Naive thymus-derived CD8-positive, alpha-beta T cell (primary cell): ENCODE measurements around the gene GBGT1. TPM values are rescaled to one million over a fixed set of nuclear protein-coding genes. Genes with fewer than 3 reads are reported as not detected.

ENCODE experiments used
- ATAC-seq, 2 donors: fragments of 150-1000 bp; cut with Tn5 transposase in 1 of 2; sonication (Bioruptor Pico), chemical (Tn5 transposase) in 1 of 2; 1 replicate in 1 of 2; 2 replicates in 1 of 2; pipeline ENCODE4 v1.10.0; 2021; ENCODE audit warnings: mild to moderate bottlenecking in 2 of 2, moderate library complexity in 2 of 2
- POLR2A ChIA-PET: fragments of 350-600 bp; sonication (Branson Sonifier 250); formaldehyde crosslinking; loops from one replicate; lab custom pipeline; 2021; ENCODE audit warnings: antibody characterized with exemption; lab: Charles Lee
- DNase-seq, 10 donors: peaks; one replicate each; pipeline versions ENCODE4 v3.0.0 to v3.0.0-alpha.2; 2020 to 2022
- H3K27ac Mint-ChIP-seq, 10 donors: one replicate each; pipeline ENCODE4 v1.8.0; 2020 to 2022; ENCODE audit warnings: mild to moderate bottlenecking in 10 of 10, mixed read lengths in 10 of 10, moderate library complexity in 4 of 10, inconsistent platforms in 1 of 10
- H3K27me3 Mint-ChIP-seq, 5 donors: one replicate each; pipeline ENCODE4 v1.8.0; 2021 to 2022; ENCODE audit warnings: mixed read lengths in 5 of 5
- H3K36me3 Mint-ChIP-seq, 3 donors: one replicate each; pipeline ENCODE4 v1.8.0; 2020 to 2022; ENCODE audit warnings: mixed read lengths in 3 of 3, mild to moderate bottlenecking in 2 of 3, inconsistent platforms in 1 of 3
- H3K4me1 Mint-ChIP-seq, 4 donors: one replicate each; pipeline ENCODE4 v1.8.0; 2021 to 2022; ENCODE audit warnings: mixed read lengths in 4 of 4
- H3K4me3 Mint-ChIP-seq, 10 donors: one replicate each; pipeline ENCODE4 v1.8.0; 2020 to 2022; ENCODE audit warnings: mild to moderate bottlenecking in 10 of 10, mixed read lengths in 10 of 10, moderate library complexity in 6 of 10, inconsistent platforms in 1 of 10
- H3K9me3 Mint-ChIP-seq, 9 donors: one replicate each; pipeline ENCODE4 v1.8.0; 2020 to 2022; ENCODE audit warnings: mixed read lengths in 9 of 9, mild to moderate bottlenecking in 3 of 9, inconsistent platforms in 1 of 9, moderate library complexity in 1 of 9
- polyA plus RNA-seq, 3 donors: library from polyadenylated mRNA; unstranded; fragments of 300-500 nt; fragmentation: Illumina TruSeq; gene quantifications; one replicate each; pipeline ENCODE4 v1.2.3, GENCODE V29; 2021
- total RNA-seq, 8 experiments: library from RNA in 2 of 8; stranded (reverse) in 2 of 8; gene quantifications; one replicate each; pipeline ENCODE4 v1.2.3 and lab custom pipeline; 2021 to 2026

GBGT1 gene
- total and polyA plus RNA-seq, 5 experiments from 2014 or later, result 4.1 to 4.9 TPM; not detected in 3

DNA sequence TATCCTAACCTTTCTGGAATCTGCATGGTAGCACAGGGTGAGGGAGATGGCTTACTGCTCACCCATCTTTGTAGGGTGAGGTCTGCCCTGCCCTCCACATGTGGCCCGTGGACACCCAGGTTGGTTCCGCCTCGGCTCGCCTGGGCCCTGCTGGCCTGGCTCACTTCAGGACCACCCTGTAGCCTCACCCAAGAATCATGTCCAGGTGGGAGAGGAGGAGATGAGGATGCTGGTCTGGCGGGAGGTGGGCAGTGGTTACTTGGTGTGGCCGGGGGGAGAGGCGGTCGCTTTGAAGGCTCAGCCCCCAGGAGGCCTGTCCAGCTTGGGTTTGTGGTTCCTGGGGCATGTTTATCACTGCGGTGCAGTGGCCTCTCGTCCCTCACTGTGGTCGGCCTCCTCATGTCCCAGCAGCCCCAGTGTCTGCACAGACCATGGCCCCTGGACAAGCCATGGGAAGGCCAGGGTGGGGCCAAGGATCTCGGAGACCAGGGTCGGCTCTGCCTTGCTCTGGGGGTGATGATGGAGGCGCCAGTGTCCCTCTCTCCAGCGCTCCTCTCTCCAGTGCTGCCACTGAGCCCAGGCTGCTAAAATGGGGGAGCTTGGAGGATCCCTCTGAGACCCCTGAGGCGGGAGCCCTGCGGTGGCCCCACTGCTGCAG is 40.8 kb upstream of the GBGT1 start:
- peaks cover 2 to 34% (median 15%) of the 10 kb centered on the region in 5 donors for H3K27me3 Mint-ChIP-seq
- peaks cover 0 to 4% (median 0%) of the 10 kb centered on the region in 3 donors for H3K36me3 Mint-ChIP-seq
- peaks cover 2 to 11% (median 3%) of the 10 kb centered on the region in 4 donors for H3K4me1 Mint-ChIP-seq
- POLR2A ChIA-PET, result no interaction called here
- ATAC-seq (no peak), DNase-seq (no peak)
- H3K27ac Mint-ChIP-seq, result no peak overlapping the region
- no peaks in the 10 kb centered on the region for H3K9me3 Mint-ChIP-seq
- H3K4me3 Mint-ChIP-seq, result no peak overlapping the region

DNA sequence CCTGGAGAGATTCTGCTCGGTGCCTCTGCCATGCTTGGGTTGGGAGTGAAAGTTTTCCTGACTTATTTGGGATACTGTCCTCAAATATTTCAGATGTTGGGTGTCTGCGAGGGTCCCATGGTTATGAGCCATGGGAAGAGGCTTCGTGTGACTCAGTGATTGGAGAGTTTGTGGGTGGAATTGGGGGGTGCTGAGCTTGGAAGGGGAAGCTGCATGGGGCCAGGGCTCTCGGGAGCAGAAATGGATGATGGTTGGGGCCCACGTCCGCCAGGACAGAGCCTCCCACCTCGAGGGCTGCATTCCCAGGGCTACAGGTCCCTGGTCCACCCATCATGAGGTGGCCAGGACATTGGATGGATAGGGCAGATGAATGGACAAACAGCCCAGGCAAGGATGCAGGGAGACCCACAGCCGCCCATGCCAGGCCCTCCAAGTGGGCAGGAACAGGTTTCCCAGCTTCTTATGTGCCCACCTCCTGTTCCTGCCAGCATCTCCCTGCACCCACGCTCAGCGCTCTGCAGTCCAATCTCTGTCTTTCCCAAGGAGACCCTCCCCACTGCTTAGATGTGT is 39.9 kb upstream of the GBGT1 start:
- no peaks in the 10 kb centered on the region for H3K9me3 Mint-ChIP-seq
- POLR2A ChIA-PET, result no interaction called here
- H3K4me3 Mint-ChIP-seq, result no peak overlapping the region
- DNase-seq (no peak), ATAC-seq (no peak)
- no peak overlapping the region for H3K27ac Mint-ChIP-seq
- H3K36me3 Mint-ChIP-seq, result peaks cover 0 to 4% (median 0%) of the 10 kb centered on the region in 3 donors
- peaks cover 4 to 38% (median 14%) of the 10 kb centered on the region in 5 donors for H3K27me3 Mint-ChIP-seq
- peaks cover 2 to 16% (median 5%) of the 10 kb centered on the region in 4 donors for H3K4me1 Mint-ChIP-seq

DNA sequence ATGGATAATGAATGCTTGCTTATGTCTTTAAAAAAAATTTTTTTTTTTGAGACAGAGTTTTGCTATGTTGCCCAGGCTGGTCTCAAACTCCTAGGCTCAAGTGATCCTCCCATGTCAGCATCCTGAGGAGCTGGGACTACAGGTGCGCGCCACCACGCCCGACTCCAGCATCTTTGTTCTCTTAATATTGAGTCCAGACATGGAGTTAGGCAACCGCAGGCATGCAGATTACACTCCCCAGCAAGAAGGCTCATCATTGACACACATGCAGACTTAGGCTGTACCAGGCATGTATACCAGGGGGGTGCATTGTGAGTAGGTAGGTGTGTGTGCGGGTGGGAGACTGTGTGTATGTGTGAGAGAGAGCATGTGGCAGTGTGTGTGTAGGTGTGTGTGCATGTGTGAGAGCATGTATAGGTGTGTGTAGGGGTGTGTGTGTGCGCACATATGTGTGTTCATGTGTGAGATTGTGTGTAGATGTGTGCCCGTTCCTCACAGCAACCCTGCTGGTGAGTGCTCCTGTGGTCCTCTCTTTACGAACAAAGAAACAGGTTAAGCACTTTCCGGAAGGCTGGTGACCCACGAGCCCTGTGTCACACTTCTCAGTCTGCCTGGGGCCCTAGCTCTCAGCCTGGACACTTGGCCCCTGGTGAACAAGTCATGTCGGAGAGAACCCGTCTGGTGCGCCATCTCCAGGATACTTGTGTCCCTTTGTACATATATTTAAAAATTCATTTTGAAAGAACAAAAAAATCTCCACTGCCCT is 39.2 kb upstream of the GBGT1 start:
- Mint-ChIP-seq H3K36me3 (peaks cover 0 to 4% (median 0%) of the 10 kb centered on the region in 3 donors), H3K9me3 (no peaks in the 10 kb centered on the region), H3K4me3 (no peak overlapping the region), H3K4me1 (peaks cover 2 to 16% (median 5%) of the 10 kb centered on the region in 4 donors), H3K27me3 (peaks cover 4 to 38% (median 14%) of the 10 kb centered on the region in 5 donors), H3K27ac (no peak overlapping the region)
- no peak for ATAC-seq
- POLR2A ChIA-PET, result no interaction called here
- no peak for DNase-seq

DNA sequence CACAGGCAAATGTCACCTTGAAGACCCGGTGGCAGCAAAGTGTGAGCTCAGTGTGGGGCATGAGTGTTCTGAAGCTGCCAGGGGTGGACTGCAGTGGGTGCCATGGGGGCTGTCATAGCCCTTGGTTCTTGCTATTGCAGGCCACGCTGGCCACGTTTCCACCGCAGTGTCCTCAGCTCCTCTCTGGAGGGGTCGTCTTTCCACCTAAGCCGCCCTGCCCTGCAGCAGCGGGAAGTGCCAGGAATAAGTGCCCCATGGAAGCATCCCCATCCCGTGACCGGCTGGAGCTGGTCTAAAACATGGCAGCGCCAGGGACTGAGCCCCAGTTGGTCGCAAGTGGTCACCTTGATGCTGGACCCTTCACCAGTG is 38.4 kb upstream of the GBGT1 start:
- POLR2A ChIA-PET, result interaction anchor here (0.6 kb wide), 1 partner anchor 766 kb away, joined by 7 read pairs; no protein-coding TSS in a partner anchor
- Mint-ChIP-seq H3K4me1 (peaks cover 2 to 16% (median 5%) of the 10 kb centered on the region in 4 donors), H3K27ac (no peak overlapping the region), H3K4me3 (no peak overlapping the region), H3K36me3 (peaks cover 0 to 4% (median 0%) of the 10 kb centered on the region in 3 donors), H3K9me3 (no peaks in the 10 kb centered on the region), H3K27me3 (peaks cover 4 to 32% (median 14%) of the 10 kb centered on the region in 5 donors)
- DNase-seq (no peak), ATAC-seq (no peak)

DNA sequence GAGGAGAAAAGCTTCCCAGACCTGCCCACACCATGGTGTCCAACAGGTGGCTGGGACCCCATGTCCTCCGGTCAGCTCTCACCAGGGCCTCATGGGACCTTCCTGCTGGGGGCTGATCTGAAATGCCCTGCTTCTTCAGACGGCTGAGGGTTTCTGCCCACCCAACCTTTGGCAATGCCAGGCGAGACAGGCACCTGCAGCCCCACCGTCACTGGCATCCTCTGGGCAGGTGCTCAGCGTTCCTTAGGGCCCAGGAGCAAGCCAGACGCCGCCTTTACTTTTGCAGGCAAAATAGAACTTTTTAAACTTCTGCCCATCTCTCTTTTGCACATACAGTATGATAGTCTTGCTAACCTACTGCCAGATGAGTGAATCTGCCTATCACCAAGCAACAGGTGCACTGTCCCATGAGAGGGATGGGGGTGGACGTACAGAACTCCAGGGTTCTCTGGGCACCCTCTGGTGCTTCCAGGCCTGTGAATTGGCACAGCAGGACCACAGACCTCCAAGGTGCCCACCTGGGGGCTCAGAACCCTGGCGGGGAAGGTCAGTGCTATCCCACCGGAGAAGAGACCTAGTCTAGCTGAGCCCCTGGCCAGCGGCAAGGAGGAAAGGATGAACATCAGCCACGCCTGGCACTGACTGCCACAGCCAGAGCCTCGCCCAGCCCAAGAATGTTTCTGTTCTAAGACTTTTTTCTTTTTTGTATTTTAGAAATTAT is 37.9 kb upstream of the GBGT1 start:
- Mint-ChIP-seq H3K27me3 (peaks cover 4 to 33% (median 14%) of the 10 kb centered on the region in 5 donors), H3K4me3 (no peak overlapping the region), H3K4me1 (peaks cover 2 to 16% (median 5%) of the 10 kb centered on the region in 4 donors), H3K9me3 (no peaks in the 10 kb centered on the region), H3K27ac (no peak overlapping the region), H3K36me3 (peaks cover 0 to 4% (median 0%) of the 10 kb centered on the region in 3 donors)
- DNase-seq, result no peak
- no peak for ATAC-seq
- POLR2A ChIA-PET, result interaction anchor here (0.6 kb wide), 1 partner anchor 766 kb away, joined by 7 read pairs; no protein-coding TSS in a partner anchor

DNA sequence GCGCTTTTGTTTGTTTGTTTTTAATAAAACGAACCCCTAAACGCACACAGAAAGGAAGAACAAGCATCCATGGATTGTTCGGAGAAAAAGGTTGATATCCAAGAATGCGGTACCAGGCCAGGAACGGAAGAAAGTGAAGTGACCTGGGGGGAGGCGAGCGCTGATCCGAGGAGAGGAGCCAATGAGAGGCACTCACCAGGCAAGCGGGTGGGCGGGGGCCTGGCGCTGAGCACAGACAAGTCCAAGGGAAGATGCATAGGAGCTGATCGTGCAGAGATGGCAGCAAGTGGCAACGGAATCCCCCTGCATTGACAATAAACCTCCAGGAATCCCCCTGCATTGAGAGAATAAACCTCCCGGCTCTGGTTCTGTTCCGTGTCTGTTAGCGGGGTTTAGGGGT is 36.9 kb upstream of the GBGT1 start:
- POLR2A ChIA-PET, result interaction anchor here (0.6 kb wide), 1 partner anchor 822 kb away, joined by 5 read pairs; no protein-coding TSS in a partner anchor
- Mint-ChIP-seq H3K4me1 (peaks cover 2 to 16% (median 5%) of the 10 kb centered on the region in 4 donors), H3K27ac (peak overlapping the region in 1 of 10 donors; percentile 84), H3K9me3 (no peaks in the 10 kb centered on the region), H3K27me3 (peaks cover 4 to 31% (median 14%) of the 10 kb centered on the region in 5 donors), H3K36me3 (peaks cover 0 to 4% (median 0%) of the 10 kb centered on the region in 3 donors), H3K4me3 (peak overlapping the region in 1 of 10 donors; percentile 8)
- ATAC-seq (no peak), DNase-seq (no peak)

DNA sequence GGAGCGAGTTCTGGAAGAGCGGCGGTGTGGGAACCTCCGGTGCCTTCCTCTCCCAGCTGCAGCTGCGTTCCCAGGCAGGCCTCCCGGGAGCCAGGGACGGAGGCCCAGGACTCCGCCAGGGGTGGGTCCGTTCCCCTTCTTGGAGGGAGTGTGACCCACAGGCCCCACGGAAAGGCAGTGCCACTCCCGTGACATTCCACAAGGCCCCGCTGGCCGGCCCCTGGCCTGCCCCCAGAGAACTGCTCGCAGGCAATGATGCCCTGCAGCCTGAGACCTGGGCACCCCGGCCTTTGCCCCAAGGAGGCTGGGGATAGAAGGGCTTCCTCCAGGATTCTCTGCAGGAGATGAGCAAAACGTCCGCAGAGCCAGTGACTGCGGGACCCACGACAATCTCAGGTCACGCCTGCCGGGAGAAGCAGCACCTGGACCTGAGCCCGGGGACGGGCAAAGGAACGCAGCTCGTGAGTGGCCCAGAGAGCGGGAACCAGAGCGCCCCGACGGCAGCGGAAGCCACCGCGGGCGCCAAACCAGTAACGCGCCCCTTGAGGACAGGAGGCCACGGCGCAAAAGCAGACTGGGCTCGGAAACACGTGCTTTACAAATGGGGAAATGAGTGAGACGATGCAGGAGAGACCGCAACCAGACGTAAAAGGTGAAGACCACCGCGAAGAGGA is 36.1 kb upstream of the GBGT1 start:
- peak; percentile 67 to 96 for ATAC-seq
- Mint-ChIP-seq H3K36me3 (peaks cover 0 to 4% (median 0%) of the 10 kb centered on the region in 3 donors), H3K9me3 (no peaks in the 10 kb centered on the region), H3K27ac (peak overlapping the region in 4 of 10 donors; percentile 39 to 80 (median 71)), H3K4me3 (peak overlapping the region; percentile 31 to 88 (median 72)), H3K4me1 (peaks cover 2 to 16% (median 5%) of the 10 kb centered on the region in 4 donors), H3K27me3 (peaks cover 6 to 33% (median 14%) of the 10 kb centered on the region in 5 donors)
- peak in 8 of 10 donors; percentile 9 to 66 (median 38) for DNase-seq
- POLR2A ChIA-PET, result interaction anchor here (0.6 kb wide), 1 partner anchor 823 kb away, joined by 5 read pairs; no protein-coding TSS in a partner anchor

DNA sequence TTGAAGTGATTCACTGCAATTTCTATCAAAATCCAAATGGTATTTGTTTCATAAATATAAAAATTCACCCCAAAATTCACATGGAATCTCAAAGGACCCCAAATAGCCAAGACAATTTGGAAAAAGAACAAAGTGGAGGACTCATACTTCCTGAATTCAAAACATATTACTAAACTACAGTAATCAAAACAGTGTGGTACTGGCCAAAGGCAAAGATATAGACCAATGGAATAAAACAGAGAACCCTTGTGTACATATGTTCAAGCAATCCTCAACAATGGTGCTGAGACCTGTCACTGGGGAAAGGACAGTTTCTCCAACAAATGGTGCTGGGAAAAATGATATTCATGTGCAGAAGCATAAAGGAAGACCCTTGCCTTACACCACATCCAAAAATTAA is 31.3 kb upstream of the GBGT1 start:
- H3K4me1 Mint-ChIP-seq, result peaks cover under 1 to 9% (median 4%) of the 10 kb centered on the region in 4 donors
- peaks cover 0 to 4% (median 0%) of the 10 kb centered on the region in 9 donors for H3K9me3 Mint-ChIP-seq
- peaks cover 0 to 1% (median 0%) of the 10 kb centered on the region in 3 donors for H3K36me3 Mint-ChIP-seq
- no peak for DNase-seq
- no peak for ATAC-seq
- no peak overlapping the region for H3K4me3 Mint-ChIP-seq
- peaks cover 0 to 33% (median 16%) of the 10 kb centered on the region in 5 donors for H3K27me3 Mint-ChIP-seq
- POLR2A ChIA-PET, result no interaction called here
- H3K27ac Mint-ChIP-seq, result no peak overlapping the region

DNA sequence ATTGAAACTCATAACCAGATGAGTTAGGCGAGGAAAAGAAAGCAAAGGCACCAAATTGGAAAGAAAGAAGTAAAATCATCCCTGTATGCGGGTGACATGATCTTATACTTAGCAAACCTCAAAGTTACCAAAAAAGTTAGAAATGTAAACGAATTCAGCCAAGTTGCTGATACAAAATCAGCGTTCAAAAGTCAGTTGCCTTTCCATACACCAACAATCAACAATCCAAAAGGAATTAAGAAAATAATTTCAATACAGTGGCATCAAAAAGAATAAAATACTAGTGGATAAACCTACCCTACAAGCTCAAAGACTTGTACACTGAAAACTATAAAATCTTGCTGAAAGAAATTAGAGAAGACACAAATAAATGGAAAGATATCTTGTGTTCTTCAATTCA is 30.9 kb upstream of the GBGT1 start:
- no peak overlapping the region for H3K4me3 Mint-ChIP-seq
- no peak overlapping the region for H3K27ac Mint-ChIP-seq
- H3K4me1 Mint-ChIP-seq, result peaks cover 0 to 5% (median 2%) of the 10 kb centered on the region in 4 donors
- POLR2A ChIA-PET, result interaction anchor here (0.7 kb wide), 1 partner anchor 47 kb away, joined by 3 read pairs; no protein-coding TSS in a partner anchor
- H3K27me3 Mint-ChIP-seq, result peaks cover 0 to 30% (median 14%) of the 10 kb centered on the region in 5 donors
- no peaks in the 10 kb centered on the region for H3K36me3 Mint-ChIP-seq
- H3K9me3 Mint-ChIP-seq, result peaks cover 0 to 4% (median 0%) of the 10 kb centered on the region in 9 donors
- no peak for ATAC-seq
- no peak for DNase-seq

DNA sequence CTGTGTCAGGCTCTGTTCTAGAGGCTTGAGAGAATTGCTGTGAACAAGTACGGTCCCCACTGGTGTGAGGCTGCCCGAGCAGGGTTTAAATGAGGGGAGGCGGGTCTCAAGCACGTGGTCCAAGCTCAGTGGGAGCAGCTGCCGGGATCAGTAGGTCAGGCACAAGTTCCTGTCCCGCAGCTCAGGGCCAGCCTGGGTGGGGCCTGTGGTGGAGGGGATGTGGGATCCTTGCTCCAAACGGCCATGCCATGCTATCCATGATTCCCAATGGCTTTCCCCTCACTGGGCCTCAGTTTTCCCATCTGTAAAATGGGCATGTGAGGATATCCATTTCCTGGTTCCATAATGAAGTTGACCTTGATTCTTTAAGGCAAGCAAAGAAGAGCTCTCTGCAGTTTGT is 28.3 kb upstream of the GBGT1 start:
- no peak for ATAC-seq
- H3K27ac Mint-ChIP-seq, result no peak overlapping the region
- DNase-seq, result no peak
- peaks cover 4 to 32% (median 14%) of the 10 kb centered on the region in 5 donors for H3K27me3 Mint-ChIP-seq
- no peak overlapping the region for H3K4me3 Mint-ChIP-seq
- no peaks in the 10 kb centered on the region for H3K36me3 Mint-ChIP-seq
- H3K9me3 Mint-ChIP-seq, result peaks cover 0 to 4% (median 0%) of the 10 kb centered on the region in 9 donors
- POLR2A ChIA-PET, result no interaction called here
- H3K4me1 Mint-ChIP-seq, result no peaks in the 10 kb centered on the region

DNA sequence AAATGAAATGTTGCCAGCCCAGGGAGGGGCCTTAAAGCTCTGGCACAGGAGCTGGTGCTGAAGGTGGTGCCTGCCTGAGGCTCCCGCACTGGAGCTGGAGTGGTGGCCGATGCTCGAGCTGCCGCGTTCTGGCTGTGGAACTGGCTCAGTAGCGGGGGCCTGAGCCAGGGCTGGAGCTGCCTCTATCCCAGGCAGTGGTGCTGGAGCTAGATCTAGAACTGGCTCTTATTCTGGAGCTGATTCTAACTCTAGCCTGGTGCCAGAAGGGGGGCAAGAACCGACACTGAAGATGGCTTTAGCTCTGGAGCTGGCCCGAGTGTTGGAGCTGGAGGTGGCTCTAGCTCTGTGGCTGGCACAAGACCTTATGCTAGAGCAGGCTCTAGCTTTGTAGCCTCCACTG is 26.1 kb upstream of the GBGT1 start:
- Mint-ChIP-seq H3K4me1 (peaks cover 6 to 10% (median 9%) of the 10 kb centered on the region in 4 donors), H3K9me3 (peaks cover 0 to 4% (median 0%) of the 10 kb centered on the region in 9 donors), H3K27ac (no peak overlapping the region), H3K36me3 (no peaks in the 10 kb centered on the region), H3K27me3 (peaks cover 2 to 30% (median 18%) of the 10 kb centered on the region in 5 donors), H3K4me3 (no peak overlapping the region)
- POLR2A ChIA-PET, result interaction anchor here (0.6 kb wide), 1 partner anchor 10 kb away, joined by 3 read pairs; no protein-coding TSS in a partner anchor
- DNase-seq (no peak), ATAC-seq (no peak)
